Heart left ventricle (tissue), 13 donors: ENCODE results near the gene DNALI1.

ENCODE experiments used
- POLR2A ChIP-seq, 2 donors: fragments of 450-650 bp; IDR thresholded peaks; one replicate each; pipeline ENCODE4 v1.6.1; 2017; ENCODE audit warnings: antibody characterized with exemption in 2 of 2, mild to moderate bottlenecking in 2 of 2, moderate library complexity in 2 of 2
- TF ChIP-seq, protein P1 (sequence below), 12 donors: fragments of 200-600 bp; sonication (generic) in 4 of 12; IDR thresholded peaks; one replicate each; pipeline versions ENCODE4 v1.5.0 to v1.8.0; 2018 to 2022; ENCODE audit warnings: antibody characterized with exemption in 12 of 12, mild to moderate bottlenecking in 5 of 12
- donor health status: ischemic (EF 13 %, LVEDD 7.1; RV severe dilation, severe dysfunction).
- donor health status: DM: no; HTN: yes; CAD: no.
- donor health status: DM: no; HTN: no; CAD: no.
- donor health status: ischemic (EF 25% LVEDD 6.9; RV normal size, moderate dysfunction).
- donor health status: ischemic (EF 25% LVEDD 5.7; RV mildly dilated, moderate dysfunction).
- donor health status: ischemic (EF 35%, LVEDD 5.7; RV mildly dilated, moderate dysfunction).
- donor health status: nonischemic (EF 11% LVEDD 7.7; RV severe dilation, severe dysfunction).
- donor health status: DM: yes; HTN: yes; CAD: no.
- donor health status: PGD.
- donor health status: ischemic (EF 29% LVEDD 5.4; RV normal size, mild dysfunction).
- donor health status: nonischemic (EF 23%, LVEDD 6.1; RV moderate dilation, normal function).

- TF ChIP-seq, protein P1, sequence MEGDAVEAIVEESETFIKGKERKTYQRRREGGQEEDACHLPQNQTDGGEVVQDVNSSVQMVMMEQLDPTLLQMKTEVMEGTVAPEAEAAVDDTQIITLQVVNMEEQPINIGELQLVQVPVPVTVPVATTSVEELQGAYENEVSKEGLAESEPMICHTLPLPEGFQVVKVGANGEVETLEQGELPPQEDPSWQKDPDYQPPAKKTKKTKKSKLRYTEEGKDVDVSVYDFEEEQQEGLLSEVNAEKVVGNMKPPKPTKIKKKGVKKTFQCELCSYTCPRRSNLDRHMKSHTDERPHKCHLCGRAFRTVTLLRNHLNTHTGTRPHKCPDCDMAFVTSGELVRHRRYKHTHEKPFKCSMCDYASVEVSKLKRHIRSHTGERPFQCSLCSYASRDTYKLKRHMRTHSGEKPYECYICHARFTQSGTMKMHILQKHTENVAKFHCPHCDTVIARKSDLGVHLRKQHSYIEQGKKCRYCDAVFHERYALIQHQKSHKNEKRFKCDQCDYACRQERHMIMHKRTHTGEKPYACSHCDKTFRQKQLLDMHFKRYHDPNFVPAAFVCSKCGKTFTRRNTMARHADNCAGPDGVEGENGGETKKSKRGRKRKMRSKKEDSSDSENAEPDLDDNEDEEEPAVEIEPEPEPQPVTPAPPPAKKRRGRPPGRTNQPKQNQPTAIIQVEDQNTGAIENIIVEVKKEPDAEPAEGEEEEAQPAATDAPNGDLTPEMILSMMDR (IDR thresholded peaks at IDR 0.05), result no peak
- no peak for TF ChIP-seq POLR2A (IDR thresholded peaks at IDR 0.05)
Measured at GRCh38 chr1:37549341-37549740, 7.4 kb upstream of the DNALI1 start.
